Stimulated activated CD4-positive, alpha-beta T cell treated with anti-CD3 and anti-CD28 coated beads, Interleukin-1b, Interleukin-23, amount 100 ng/mL, for 48 hours (primary cell): ENCODE measurements around the gene LIF.
"Not testable (repeated sequence)": the region's sequence is repeated elsewhere in the genome, so short reads cannot be mapped to it uniquely, and the experiment has no call there.

ENCODE experiments used
- DNase-seq: peaks from one replicate; pipeline ENCODE4 v3.0.0-alpha.2; 2020

LIF gene

GRCh38 chr22:30224161-30224857 lies 22.2 kb downstream of the LIF start:
- DNase-seq: no peak

- DNase-seq: no peak
These were observed 23.3 kb downstream of the LIF start for GRCh38 chr22:30223303-30223702.

GRCh38 chr22:30222321-30222720 lies 24.2 kb downstream of the LIF start:
- DNase-seq: no peak

- DNase-seq: peak; percentile 37
These were observed 25.2 kb downstream of the LIF start for GRCh38 chr22:30221121-30221992.

GRCh38 chr22:30220338-30221012 lies 26.1 kb downstream of the LIF start:
- no peak for DNase-seq

- DNase-seq: no peak
These were observed 26.8 kb downstream of the LIF start for GRCh38 chr22:30219668-30220278.

- DNase-seq: no peak
These were observed 27.4 kb downstream of the LIF start for GRCh38 chr22:30219049-30219654.

- DNase-seq: no peak
These were observed 28.6 kb downstream of the LIF start for GRCh38 chr22:30217698-30218560.

GRCh38 chr22:30216710-30217109 lies 29.8 kb downstream of the LIF start:
- DNase-seq: no peak

- not testable (repeated sequence) for DNase-seq
These were observed 30.3 kb downstream of the LIF start for GRCh38 chr22:30216272-30216671.

- DNase-seq: no peak
These were observed 31.7 kb downstream of the LIF start for GRCh38 chr22:30214703-30215407.

- no peak for DNase-seq
These were observed 33.5 kb downstream of the LIF start for GRCh38 chr22:30212996-30213441.

GRCh38 chr22:30212363-30212995 lies 34.1 kb downstream of the LIF start:
- DNase-seq: peak; percentile 29

GRCh38 chr22:30211124-30211820 lies 35.3 kb downstream of the LIF start:
- no peak for DNase-seq

GRCh38 chr22:30210235-30210909 lies 36.2 kb downstream of the LIF start:
- no peak for DNase-seq

- DNase-seq: no peak
These were observed 36.9 kb downstream of the LIF start for GRCh38 chr22:30209642-30210041.

- no peak for DNase-seq
These were observed 37.6 kb downstream of the LIF start for GRCh38 chr22:30208631-30209603.

- no peak for DNase-seq
These were observed 39.6 kb downstream of the LIF start for GRCh38 chr22:30206944-30207343.
